Measurements from ENCODE around the gene TMEM37.

Gene TMEM37

DNA sequence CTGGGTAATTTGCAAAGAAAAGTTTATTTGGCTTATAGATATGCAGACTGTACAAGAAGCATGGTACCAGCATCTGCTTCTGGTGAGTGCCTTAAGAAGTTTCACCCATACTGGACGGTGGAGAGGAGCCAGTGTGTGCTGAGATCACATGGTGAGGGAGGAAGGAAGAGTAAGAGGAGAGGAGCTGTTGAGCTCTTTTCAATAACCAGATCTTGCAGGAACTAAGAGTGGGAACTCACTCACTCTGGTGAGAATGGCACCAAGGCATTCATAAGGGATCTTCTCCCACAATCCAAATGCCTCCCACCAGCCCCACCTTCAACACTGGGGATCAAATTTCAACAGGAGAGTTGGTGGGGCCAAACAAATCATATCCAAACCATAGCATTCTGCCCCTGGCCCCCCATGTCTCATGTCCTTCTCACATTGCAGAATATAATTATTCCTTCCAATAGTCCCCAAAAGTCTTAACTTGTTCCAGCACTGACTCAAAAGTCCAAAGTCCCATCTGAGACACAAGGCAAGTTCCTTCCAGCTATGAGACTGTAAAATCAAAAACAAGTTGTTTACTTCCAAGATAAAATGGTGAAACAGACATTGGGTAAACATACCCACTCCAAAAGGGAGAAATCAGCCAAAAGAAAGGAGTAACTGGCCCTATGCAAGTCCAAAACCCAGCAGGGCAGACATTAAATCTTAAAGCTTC, 11.7 kb upstream of the TMEM37 start:
- DNase-seq, result no peak

DNA sequence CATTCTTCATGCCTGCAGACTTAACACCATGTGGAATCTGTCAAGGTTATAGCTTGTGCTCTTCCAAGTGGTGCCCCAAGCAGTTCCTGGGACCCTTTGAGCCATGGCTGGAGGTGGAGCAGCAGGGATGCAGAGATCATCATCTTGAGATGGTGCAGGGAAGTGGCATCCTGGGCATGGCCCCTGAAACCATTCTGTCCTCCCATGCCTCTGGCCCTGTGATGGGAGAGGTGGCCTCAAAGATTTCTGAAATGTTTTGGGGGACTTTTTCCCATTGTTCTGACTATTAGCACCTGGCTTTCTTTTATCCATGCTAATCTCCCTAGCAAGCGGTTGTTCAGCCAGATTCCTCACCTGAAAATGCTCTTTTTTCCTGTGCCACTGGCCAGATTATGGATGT, 10.3 kb upstream of the TMEM37 start:
- DNase-seq, result no peak

DNA sequence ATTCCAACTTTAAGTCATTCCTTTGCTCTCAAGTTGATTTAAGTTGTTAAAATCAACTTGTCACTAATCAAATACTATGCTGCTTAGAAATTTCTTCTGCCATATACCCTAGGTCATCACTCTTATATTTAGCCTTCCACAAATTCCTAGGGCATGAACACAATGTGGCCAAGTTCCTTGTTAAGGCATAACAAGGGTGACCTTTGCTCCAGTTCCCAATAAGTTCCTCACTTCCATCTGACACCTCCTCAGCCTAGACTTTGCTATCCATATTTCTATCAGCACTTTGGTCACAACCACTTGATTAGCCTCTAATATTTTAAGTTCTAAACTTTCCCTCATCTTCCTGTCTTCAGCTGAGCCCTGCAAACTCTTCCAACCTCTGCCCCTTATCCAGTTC, 9.9 kb upstream of the TMEM37 start:
- no peak for DNase-seq

DNA sequence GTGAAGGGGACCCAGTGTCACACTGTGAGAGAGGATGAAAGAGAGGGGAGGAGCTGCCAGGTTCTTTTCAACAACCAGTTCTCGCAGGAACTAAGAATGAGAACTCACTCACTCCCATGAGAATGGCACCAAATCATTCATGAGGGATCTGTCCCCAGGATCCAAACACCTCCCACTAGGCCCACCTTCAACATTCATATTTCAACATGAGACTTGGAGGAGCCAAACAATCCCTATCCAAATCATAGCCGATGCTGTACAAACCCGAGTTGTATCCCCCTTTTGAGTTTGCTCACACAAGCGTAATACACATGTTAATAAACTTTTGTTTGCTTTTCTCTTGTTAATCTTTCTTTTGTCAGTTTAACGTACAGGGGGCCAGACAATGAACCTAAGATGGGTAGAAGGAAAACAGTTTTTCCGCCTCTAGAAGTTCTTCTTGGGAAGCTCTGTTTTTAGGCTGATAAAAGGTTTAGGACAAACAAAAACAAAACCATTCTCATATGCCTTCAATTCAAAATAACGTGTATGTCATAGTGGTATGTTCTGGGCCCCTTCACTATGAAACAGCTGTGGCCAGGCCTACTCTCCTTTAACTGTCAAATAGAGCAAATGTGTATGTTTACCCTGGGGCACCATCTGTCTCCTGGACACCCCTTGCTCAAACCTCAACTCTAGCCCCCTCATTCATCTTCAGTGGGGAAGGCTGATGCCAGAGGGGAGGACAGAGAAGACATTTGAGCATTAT, 9.1 kb upstream of the TMEM37 start:
- no peak for DNase-seq

DNA sequence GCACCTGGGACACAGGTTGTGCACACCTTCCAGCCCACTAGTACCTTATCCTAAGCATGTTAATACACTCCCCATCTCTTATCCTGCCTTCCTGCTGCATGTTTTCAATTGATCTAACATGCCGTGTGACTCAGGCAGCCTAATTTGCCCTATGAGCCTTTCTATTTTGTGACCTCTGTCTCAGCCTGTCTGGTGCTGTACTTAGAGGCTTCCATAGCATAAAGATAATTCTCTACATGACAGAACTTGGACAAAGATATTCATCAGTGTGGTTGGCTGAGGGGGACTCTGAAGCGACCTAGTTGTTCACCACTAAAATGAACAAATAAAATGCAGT, 8.6 kb upstream of the TMEM37 start:
- no peak for DNase-seq

DNA sequence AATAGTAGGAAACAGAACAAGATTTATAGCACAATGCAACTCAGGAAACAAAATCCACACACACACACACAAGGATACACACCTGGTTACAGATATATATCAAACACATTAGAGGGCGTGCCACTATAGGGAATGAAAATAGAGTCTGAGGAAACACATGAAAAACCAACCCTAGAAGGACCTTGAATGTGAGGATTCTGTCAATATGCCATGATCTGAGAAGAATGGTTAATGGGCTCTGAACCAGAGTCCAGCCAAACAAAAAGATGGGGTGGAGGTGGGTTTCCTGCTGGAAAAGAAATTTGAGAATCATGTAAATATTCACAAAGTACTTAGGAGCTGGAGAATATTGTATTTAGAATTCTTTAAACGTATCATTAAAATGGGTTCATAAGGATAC, 7.8 kb upstream of the TMEM37 start:
- DNase-seq, result no peak

DNA sequence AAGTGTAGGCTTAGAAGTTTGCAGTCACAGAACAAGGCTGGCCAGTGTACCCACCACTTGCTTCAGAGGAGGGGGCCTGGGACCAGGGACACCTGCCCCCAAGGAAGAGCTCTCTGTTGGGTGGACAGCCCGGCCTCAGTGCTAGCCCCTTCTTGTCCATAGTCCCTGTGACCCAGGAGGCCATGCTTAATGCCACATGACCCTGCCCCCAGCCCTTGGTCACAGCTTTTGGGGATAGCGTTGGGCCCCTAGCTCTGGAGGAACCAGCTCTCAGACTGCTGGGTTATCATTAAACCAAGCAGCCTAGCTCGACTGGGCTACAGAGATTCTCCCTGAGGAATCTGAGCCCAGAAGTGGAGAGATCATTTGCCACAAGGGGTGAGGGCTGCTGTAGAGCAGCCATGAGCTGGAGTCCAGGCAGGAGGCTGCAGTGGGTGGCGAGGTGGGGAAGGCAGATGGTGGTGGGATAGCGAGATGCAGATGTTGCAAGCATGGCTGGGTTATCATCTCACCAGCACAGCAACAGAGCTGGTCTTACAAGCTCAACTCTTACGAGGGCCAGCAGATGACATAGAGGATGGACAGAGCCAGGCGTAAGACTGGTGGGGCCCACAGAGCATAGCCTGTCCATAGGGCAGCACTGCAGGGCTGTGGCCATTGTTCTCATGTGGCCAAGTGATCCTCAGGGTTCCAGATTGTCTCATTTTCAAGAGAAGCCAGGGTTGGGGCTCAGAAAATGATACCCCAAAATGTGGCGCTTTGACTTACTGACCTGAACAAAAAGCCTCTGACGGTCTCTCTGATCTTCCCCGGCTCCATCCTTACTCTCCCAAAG, 7.2 kb upstream of the TMEM37 start:
- no peak for DNase-seq

DNA sequence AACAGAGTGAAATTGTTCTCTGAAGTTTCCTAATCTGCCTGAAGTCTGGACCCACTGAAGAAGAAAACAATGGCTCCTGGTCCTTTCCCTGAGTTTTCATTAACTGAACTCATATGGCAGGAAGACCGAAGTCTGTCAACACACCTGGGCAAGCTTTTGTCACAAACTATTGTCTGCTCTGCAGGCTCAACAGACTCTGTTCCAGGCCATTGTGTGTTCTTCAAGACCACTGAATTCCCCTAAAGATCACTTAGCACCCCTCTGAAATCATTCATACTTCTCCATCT, 6.6 kb upstream of the TMEM37 start:
- DNase-seq, result no peak

DNA sequence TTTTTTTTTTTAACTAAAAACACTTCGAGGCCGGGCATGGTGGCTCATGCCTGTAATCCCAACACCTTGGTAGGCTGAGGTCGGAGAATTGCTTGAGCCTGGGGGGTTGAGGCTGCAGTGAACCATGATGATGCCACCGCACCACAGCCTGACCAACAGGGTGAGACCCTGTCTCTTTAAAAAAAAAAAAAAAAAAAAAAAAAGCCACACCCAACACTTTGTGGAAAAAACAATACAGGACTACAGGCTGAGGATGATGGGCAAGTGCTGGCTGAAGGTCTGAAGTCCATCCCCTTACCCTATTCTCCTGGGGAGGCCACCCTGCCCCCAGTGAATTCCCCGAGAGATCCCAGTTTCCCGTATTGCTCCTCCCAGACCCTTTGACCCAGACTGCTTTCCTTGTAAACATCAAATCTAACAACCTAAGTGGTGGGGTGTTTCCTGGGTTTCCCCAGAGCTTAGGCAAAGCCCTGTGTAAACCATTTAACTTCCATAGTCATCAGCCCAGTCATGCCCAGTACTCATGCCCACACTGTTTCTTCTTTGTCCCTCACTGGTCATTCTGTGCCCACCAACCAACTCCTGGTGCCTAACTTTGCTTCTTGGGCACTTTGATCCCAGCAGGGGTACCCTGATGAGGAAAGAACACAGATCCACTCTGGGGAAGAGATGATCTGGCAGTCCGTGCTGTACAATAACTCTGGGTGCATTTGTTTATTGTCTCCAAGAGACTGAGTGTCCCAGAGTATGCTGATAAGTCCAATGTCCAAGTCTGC, 5.8 kb upstream of the TMEM37 start:
- DNase-seq, result no peak

DNA sequence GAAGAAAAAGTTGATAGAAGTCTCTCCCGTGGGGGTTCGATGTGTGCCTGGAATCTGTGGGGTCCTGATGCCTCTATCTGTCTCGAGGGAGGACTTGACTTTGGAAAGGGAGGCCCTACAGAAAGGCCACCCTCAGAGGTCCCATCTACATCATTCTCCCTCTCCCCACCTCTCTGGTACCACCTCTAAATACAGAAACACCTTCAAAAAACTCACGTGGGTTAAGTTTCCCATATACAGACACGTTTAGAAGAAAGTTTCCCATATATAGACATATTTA, 5.3 kb upstream of the TMEM37 start:
- DNase-seq, result no peak

DNA sequence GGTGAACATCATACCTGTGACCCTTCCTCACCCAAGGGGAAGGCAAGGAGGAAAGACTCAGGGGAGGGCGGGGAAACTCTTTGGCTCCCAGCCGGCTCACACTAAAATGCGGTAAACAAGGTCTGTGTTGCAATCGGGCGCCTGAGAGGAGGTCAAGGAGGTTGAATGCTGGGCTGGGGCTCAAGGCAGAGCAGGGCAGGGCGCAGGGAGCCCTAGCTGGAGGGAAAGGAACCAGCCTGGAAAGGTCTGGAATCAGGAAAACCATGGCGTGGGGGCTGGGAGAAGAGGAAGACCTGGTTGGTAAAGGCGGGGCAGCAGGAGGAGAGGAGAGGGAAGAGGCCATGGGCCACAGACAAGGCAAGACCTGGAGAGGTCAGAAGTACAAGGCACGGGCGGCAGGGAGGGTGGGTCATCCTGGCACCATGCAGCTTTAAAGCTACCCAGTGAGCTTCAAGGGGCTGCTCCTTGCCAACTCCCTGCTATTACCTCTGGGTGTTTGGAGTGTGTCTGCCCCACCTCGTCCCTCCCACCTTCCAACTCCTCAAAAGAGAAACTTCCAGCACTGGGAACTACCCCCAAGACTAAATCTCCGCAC, 4.8 kb upstream of the TMEM37 start:
- no peak for DNase-seq

DNA sequence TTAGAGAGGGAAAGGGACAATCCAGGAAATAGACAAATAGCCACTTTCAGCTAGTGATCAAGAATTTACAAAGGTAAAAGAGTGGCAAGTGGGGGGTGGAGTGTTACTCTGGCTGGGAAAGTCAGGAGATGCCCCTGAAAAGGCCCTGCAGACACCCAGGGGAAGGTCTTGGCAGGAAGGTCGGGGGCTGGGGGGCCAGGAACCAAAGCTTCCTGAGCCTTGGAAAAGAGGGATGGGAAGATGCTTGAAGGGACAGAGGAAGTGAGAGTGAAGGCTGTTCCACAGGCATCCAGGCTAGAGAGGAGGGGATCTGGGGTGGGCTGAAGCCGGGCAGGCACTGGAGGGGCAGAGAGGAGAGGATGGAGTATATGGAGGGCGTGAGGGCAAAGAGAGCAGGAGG, 3.9 kb upstream of the TMEM37 start:
- no peak for DNase-seq

DNA sequence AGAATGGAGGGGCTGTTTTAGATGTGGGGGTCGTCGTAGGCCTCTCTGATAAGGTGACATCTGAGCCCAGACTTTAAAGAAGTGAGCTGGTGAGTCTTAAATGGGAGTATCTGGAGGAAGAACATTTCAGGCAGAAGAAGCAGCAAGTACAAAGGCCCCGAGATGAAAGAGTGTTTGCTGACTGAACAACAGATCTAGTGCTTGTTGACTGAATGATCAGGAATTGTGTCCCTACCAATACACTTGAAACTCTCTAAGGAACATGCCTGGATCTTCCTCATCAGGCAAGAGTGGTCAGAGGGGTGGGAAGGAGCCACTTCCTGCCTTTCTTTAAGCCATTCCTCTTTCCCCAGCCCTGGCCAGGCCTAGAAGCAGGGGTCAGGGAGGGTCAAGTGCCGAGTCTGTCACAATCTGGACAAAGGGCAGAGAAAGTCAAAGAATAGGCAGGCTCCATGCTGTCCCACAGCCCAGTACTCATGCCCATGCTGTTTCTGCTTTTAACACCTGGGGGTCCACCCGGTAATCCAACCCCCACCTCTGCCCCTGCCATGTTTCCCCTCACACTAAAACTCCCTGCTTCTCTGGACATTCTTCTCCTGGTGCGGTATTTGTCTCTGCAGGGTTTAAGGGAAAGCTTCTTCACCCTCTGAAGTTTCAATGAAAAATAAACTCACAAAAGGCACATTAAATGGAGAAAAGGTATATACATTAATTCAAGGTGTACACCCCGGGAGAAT, 3.0 kb upstream of the TMEM37 start:
- no peak for DNase-seq

DNA sequence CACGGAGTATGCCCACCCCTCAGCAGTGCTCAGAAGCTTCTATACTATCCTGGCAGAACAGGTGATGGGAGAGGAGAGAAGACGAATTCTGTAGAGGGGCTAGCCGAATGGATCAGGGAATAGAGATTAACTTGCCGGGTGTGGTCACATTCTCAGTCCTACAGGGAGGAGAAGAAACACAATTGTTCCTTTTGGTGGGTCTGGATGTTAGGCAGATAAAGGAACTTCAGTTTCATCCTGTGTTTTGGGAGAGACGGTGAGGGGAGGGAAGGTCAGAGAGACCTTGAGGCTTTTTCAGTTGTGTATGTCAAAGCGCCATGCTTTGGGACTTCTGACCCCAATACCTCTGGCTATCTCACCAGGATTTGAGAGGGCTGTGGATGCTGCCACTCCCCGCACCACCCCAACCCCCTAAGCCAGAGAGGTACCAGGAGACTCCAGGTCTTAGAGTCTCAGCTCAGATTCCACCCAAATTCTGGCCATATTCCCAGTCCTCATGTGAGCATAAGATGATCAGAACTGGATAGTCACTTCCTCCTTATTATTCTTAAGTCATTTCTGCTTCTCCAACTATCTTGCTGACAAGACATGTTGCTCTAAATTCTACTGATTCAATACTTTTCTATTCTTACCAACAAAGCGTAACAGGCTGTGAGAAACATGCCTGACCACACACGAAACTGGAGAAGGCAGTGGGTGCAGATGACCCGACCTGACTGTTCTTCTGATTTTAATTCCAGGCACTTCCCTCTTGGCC, 2.3 kb upstream of the TMEM37 start:
- DNase-seq, result no peak

DNA sequence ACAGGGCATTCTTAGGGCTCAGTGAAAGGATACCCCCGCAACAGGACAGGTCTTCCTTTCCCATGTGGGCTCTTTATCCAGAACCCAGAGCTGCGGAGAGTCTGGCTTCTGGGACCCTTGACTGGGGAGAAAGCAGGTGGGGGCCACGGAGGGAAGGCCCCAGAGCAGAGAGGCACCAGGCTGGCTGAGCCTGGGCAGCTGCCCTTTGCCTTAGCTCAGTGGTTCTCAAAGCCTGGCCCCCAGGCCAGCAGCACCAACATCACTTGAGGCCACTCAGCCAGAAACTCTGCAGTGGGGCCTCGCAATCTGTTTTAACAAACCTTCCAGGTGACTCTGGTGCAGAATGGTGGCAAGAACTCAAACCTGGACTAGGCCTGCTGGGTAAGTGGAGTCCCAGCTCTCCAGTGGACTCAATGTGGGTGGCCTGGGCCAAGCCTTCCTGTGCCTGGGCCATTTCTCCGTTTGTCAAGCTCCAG, 1.6 kb upstream of the TMEM37 start:
- no peak for DNase-seq

DNA sequence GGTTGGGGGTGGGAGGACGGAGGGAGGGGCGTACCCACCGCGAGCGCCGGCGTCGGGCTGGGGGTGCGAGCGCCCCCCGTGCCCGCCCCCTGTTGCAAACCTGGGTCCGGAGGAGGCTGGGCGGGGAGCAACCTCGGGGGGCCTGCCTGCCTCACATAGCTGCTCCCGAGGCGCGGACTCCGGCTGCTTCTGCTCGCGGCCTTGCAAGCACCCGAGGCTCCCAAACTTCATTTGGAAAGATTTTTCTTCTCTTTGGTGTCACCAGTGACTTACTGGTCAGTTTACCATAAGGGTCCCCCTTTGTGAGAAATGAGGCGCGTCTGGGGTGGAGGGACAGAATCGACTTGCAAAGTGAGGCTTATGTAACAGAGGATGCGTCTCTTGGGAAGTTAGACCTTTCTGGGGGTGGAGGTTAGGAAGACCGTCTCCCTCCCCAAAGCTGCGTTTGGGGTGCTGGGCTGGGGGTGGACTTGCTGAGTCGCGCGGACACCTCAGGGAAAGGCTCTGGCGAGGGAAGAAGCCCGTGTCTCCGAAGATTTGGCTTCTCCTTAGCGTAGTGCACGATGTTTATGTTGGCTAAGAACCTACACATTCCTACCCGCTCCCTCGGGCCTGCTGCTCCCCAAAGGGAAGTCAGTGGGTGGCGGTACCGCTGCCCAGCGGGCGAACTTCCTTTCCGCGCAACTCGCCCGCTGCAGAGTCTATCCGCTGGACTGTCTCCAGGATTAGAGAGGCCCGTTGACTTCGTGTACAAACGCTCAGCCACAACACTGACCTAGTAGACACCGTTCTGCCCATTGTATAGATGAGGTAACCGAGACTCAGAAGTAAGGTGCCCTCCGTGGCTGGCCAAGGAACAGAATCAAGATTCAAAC, 559 bp downstream of the TMEM37 start:
- DNase-seq, result no peak

DNA sequence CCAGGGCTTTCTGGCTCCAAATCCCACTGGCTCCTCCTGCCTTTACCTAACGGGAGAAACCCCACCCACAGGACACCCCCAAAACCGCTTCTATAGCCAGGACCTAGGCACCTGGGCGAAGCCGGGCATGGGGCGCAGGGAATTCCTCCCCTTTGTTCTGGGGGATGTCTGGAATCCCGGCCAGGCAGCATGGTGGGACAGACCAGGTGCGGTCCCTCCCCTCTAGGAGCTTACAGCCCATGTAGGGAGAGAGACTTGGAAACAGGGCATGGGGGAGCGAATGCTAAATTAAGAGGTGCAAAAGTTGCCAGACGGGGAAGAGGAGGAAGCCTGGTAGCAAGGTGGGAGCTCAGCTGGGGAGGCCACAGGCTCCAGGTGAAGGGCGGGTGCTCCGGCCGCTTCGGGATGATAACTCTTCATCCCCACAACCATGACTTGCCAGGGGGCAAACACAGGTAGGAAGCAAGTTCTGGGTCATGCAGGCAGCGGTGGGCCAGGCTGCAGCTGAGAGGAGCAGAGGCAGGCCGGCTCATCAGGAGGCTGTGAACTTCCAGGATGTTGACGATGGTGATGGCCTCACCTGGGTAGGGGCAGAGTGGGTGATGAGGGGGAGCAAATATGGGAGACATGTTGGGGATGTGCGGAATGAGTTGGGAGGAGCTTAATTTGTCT, 1.3 kb downstream of the TMEM37 start:
- DNase-seq, result no peak

DNA sequence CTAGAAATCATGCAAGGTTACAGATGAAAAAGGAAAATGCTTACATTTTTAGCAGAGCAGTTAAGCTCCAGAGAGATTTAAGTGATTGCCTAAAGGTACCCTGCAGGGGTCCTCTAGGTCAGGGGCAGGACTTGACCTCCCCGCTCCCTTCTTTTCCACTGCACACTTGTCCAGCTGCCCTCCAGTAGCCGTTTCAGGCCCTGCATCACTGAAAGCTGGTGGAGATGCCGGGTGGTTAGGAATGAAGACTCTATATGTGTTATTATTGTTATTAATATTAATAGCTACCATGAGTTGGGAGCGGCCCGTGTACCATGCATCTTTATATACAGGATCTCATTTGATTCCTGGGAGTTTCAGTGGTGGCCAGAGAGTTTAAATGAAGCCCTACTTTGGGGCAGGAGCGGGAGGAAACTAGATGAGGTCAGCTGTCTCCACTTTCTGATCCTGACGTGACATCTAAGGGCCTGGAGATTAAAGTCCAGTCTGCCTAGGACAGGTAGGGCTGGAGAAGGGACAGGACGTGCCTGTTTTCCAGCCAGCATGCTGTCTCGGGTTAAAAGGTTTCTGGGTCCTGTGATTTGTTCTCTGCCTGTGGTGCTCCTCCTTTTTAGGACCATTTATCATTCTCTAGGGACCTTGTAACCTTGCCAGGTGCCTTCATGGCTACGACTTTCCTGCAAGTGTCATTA, 2.1 kb downstream of the TMEM37 start:
- DNase-seq, result no peak

DNA sequence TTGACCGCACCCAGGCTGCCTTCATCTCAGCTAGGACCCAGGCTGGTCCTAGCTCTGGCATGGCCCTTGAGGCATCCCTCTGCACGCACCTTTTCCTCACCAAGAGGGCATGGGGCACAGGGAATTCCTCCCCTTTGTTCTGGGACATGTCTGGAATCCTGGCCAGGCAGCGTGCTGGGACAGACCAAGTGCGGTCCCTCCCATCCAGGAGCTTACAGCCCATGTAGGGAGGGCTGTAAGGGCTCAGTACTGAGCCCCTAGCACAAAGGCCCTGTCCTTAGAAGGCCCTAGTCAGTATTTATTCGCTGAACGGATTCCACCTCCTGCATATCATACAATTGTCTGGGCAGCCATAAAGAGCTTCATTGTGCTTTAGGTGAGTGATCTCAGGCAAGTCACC, 3.0 kb downstream of the TMEM37 start:
- no peak for DNase-seq
